ENCODE measurements around the gene MAP1LC3B2.

The MAP1LC3B2 gene

GRCh38 chr12:116594325-116595038 lies 35.3 kb downstream of the MAP1LC3B2 start:
- DNase-seq (ENCODE audit: low read depth in 2 of 2) = peak in 1 of 2 donors; percentile 9

GRCh38 chr12:116595186-116595585 lies 36.0 kb downstream of the MAP1LC3B2 start:
- no peak for DNase-seq (ENCODE audit: low read depth in 2 of 2)

GRCh38 chr12:116595672-116596071 lies 36.5 kb downstream of the MAP1LC3B2 start:
- DNase-seq (ENCODE audit: low read depth in 2 of 2) = no peak

GRCh38 chr12:116597886-116598285 lies 38.7 kb downstream of the MAP1LC3B2 start:
- no peak for DNase-seq (ENCODE audit: low read depth in 2 of 2)

GRCh38 chr12:116598311-116599284 lies 39.4 kb downstream of the MAP1LC3B2 start:
- no peak for DNase-seq (ENCODE audit: low read depth in 2 of 2)

GRCh38 chr12:116599285-116600136 lies 40.3 kb downstream of the MAP1LC3B2 start:
- peak; percentile 49 to 51 for DNase-seq (ENCODE audit: low read depth in 2 of 2)

GRCh38 chr12:116600959-116601918 lies 42.1 kb downstream of the MAP1LC3B2 start:
- no peak for DNase-seq (ENCODE audit: low read depth in 2 of 2)

GRCh38 chr12:116601933-116602810 lies 43.0 kb downstream of the MAP1LC3B2 start:
- DNase-seq (ENCODE audit: low read depth in 2 of 2) = no peak

GRCh38 chr12:116603546-116604177 lies 44.5 kb downstream of the MAP1LC3B2 start:
- no peak for DNase-seq (ENCODE audit: low read depth in 2 of 2)

GRCh38 chr12:116604178-116604895 lies 45.2 kb downstream of the MAP1LC3B2 start:
- no peak for DNase-seq (ENCODE audit: low read depth in 2 of 2)

- DNase-seq (ENCODE audit: low read depth in 2 of 2) = no peak
These were observed 45.9 kb downstream of the MAP1LC3B2 start for GRCh38 chr12:116604951-116605641.

GRCh38 chr12:116606397-116606796 lies 47.2 kb downstream of the MAP1LC3B2 start:
- no peak for DNase-seq (ENCODE audit: low read depth in 2 of 2)

GRCh38 chr12:116607039-116607438 lies 47.9 kb downstream of the MAP1LC3B2 start:
- DNase-seq (ENCODE audit: low read depth in 2 of 2) = no peak

- no peak for DNase-seq (ENCODE audit: low read depth in 2 of 2)
These were observed 50.3 kb downstream of the MAP1LC3B2 start for GRCh38 chr12:116609319-116610114.

GRCh38 chr12:116610971-116611541 lies 51.9 kb downstream of the MAP1LC3B2 start:
- no peak for DNase-seq (ENCODE audit: low read depth in 2 of 2)

GRCh38 chr12:116612436-116612835 lies 53.3 kb downstream of the MAP1LC3B2 start:
- DNase-seq (ENCODE audit: low read depth in 2 of 2) = no peak

GRCh38 chr12:116613256-116613655 lies 54.1 kb downstream of the MAP1LC3B2 start:
- DNase-seq (ENCODE audit: low read depth in 2 of 2) = no peak
